H9 (cell line): ENCODE measurements around the gene IMMP2L. TPM values are rescaled to one million over a fixed set of nuclear protein-coding genes. Genes with fewer than 3 reads are reported as not detected.

Experiments
- DNase-seq: peaks from one replicate; pipeline ENCODE4 v3.0.0-alpha.2; 2017
- H2AFZ ChIP-seq: one replicate; pipeline ENCODE4 v1.6.1; 2013; ENCODE audit warnings: mild to moderate bottlenecking, low read length, control low read depth, moderate library complexity
- H2AK5ac ChIP-seq: 2 replicates; pipeline ENCODE4 v1.6.1; 2013; ENCODE audit warnings: low read length, control low read depth, mixed read lengths; ENCODE audit not compliant: insufficient read length
- H2BK120ac ChIP-seq: one replicate; pipeline ENCODE4 v1.6.1; 2013; ENCODE audit warnings: low read depth, mild to moderate bottlenecking, low read length, control low read depth, inconsistent platforms; ENCODE audit not compliant: poor library complexity, severe bottlenecking
- H2BK12ac ChIP-seq: 2 replicates; pipeline ENCODE4 v1.6.1; 2013; ENCODE audit warnings: low read length, control low read depth, mixed read lengths, low read depth; ENCODE audit not compliant: insufficient read length
- H2BK15ac ChIP-seq: 2 replicates; pipeline ENCODE4 v1.6.1; 2013; ENCODE audit warnings: low read depth, low read length, control low read depth
- H2BK20ac ChIP-seq: one replicate; pipeline ENCODE4 v1.6.1; 2013; ENCODE audit warnings: low read depth, mild to moderate bottlenecking, low read length, control low read depth, inconsistent platforms; ENCODE audit not compliant: poor library complexity, severe bottlenecking
- H2BK5ac ChIP-seq: 2 replicates; pipeline ENCODE4 v1.6.1; 2013; ENCODE audit warnings: low read length, control low read depth, mixed read lengths; ENCODE audit not compliant: insufficient read length
- H3K14ac ChIP-seq: 2 replicates; pipeline ENCODE4 v1.6.1; 2013; ENCODE audit warnings: low read length, control low read depth; ENCODE audit not compliant: insufficient read depth
- H3K18ac ChIP-seq: 2 replicates; pipeline ENCODE4 v1.6.1; 2013; ENCODE audit warnings: low read depth, mild to moderate bottlenecking, mixed read lengths, low read length, control low read depth; ENCODE audit not compliant: insufficient read length
- H3K23ac ChIP-seq: 2 replicates; pipeline ENCODE4 v1.6.1; 2013; ENCODE audit warnings: low read length, control low read depth, mixed read lengths, low read depth; ENCODE audit not compliant: insufficient read length
- H3K23me2 ChIP-seq: 2 replicates; pipeline ENCODE4 v1.6.1; 2013; ENCODE audit warnings: low read depth, mild to moderate bottlenecking, mixed read lengths, low read length, control low read depth; ENCODE audit not compliant: insufficient read length, poor library complexity, severe bottlenecking
- H3K27ac ChIP-seq: 2 replicates; pipeline ENCODE4 v1.5.1; 2013; ENCODE audit warnings: low read length, control low read depth, mixed read lengths, low read depth; ENCODE audit not compliant: insufficient read length
- H3K27me3 ChIP-seq: 2 replicates; pipeline ENCODE4 v1.6.1; 2013; ENCODE audit warnings: low read length, control low read depth, inconsistent platforms; ENCODE audit not compliant: insufficient read depth
- H3K4ac ChIP-seq: 2 replicates; pipeline ENCODE4 v1.6.1; 2013; ENCODE audit warnings: low read depth, mild to moderate bottlenecking, control low read depth, inconsistent platforms, low read length, moderate library complexity
- H3K4me1 ChIP-seq: 2 replicates; pipeline ENCODE4 v1.6.1; 2013; ENCODE audit warnings: low read length, control low read depth, inconsistent platforms; ENCODE audit not compliant: insufficient read depth
- H3K4me2 ChIP-seq: 2 replicates; pipeline ENCODE4 v1.6.1; 2013; ENCODE audit warnings: low read length, control low read depth, mixed read lengths; ENCODE audit not compliant: insufficient read length, insufficient read depth
- H3K56ac ChIP-seq: 2 replicates; pipeline ENCODE4 v1.6.1; 2013; ENCODE audit warnings: low read depth, mild to moderate bottlenecking, mixed read lengths, low read length, control low read depth; ENCODE audit not compliant: insufficient read length
- H3K79me1 ChIP-seq: 2 replicates; pipeline ENCODE4 v1.6.1; 2013; ENCODE audit warnings: low read depth, mild to moderate bottlenecking, moderate library complexity, low read length, control low read depth, inconsistent platforms; ENCODE audit not compliant: insufficient read depth, poor library complexity, severe bottlenecking
- H3K79me2 ChIP-seq: 2 replicates; pipeline ENCODE4 v1.6.1; 2013; ENCODE audit warnings: low read length, control low read depth, inconsistent platforms; ENCODE audit not compliant: insufficient read depth
- H3K9ac ChIP-seq: 2 replicates; pipeline ENCODE4 v1.6.1; 2013; ENCODE audit warnings: low read length, control low read depth, mixed read lengths; ENCODE audit not compliant: insufficient read length; ENCODE audit errors: extremely low read depth
- H3K9me3 ChIP-seq: one replicate; pipeline ENCODE4 v1.6.1; 2013; ENCODE audit warnings: low read depth, low read length, inconsistent platforms; ENCODE audit not compliant: control insufficient read depth
- H3T11ph ChIP-seq: one replicate; pipeline ENCODE4 v1.6.1; 2013; ENCODE audit warnings: mild to moderate bottlenecking, low read length, control low read depth, inconsistent platforms
- H4K20me1 ChIP-seq: one replicate; pipeline ENCODE4 v1.6.1; 2013; ENCODE audit not compliant: control insufficient read depth, insufficient read length, insufficient read depth
- H4K5ac ChIP-seq: 2 replicates; pipeline ENCODE4 v1.6.1; 2013; ENCODE audit warnings: low read depth, mild to moderate bottlenecking, mixed read lengths, low read length, control low read depth; ENCODE audit not compliant: insufficient read length
- H4K8ac ChIP-seq: replicated peaks from 2 replicates; pipeline ENCODE4 v1.6.1; 2013; ENCODE audit warnings: low read length, control low read depth, mixed read lengths, low read depth; ENCODE audit not compliant: insufficient read length
- H4K91ac ChIP-seq: 2 replicates; pipeline ENCODE4 v1.6.1; 2013; ENCODE audit warnings: low read depth, mild to moderate bottlenecking, moderate library complexity, mixed read lengths, low read length, control low read depth; ENCODE audit not compliant: insufficient read length
- H3K27ac Mint-ChIP-seq, 3 experiments: 2 replicates in 2 of 3; 3 replicates in 1 of 3; pipeline ENCODE4 v1.8.0; 2020 to 2021; ENCODE audit warnings: mixed read lengths in 3 of 3, mild to moderate bottlenecking in 1 of 3, moderate library complexity in 1 of 3
- H3K27me3 Mint-ChIP-seq: 2 replicates; pipeline ENCODE4 v1.8.0; 2021; ENCODE audit warnings: low read depth, mild to moderate bottlenecking, moderate library complexity, mixed read lengths
- H3K36me3 Mint-ChIP-seq, 3 experiments: 2 replicates in 2 of 3; 3 replicates in 1 of 3; pipeline ENCODE4 v1.8.0; 2020 to 2021; ENCODE audit warnings: low read depth in 3 of 3, mixed read lengths in 3 of 3; ENCODE audit not compliant: insufficient read depth in 1 of 3
- H3K4me1 Mint-ChIP-seq, 2 experiments: 2 replicates each; pipeline ENCODE4 v1.8.0; 2020; ENCODE audit warnings: mixed read lengths in 2 of 2
- H3K4me3 Mint-ChIP-seq, 2 experiments: 2 replicates in 1 of 2; 3 replicates in 1 of 2; pipeline ENCODE4 v1.8.0; 2020 to 2021; ENCODE audit warnings: mild to moderate bottlenecking in 2 of 2, mixed read lengths in 2 of 2, moderate library complexity in 1 of 2
- H3K9me3 Mint-ChIP-seq, 2 experiments: 2 replicates in 1 of 2; 3 replicates in 1 of 2; pipeline ENCODE4 v1.8.0; 2020; ENCODE audit warnings: mild to moderate bottlenecking in 2 of 2, mixed read lengths in 2 of 2, moderate library complexity in 1 of 2
- total RNA-seq: library from RNA; stranded (reverse); gene quantifications from 2 replicates; pipeline ENCODE4 v1.2.1, GENCODE V29; 2021
- TF ChIP-seq, protein P1 (sequence below): fragments of 200-600 bp; sonication (generic); conservative IDR thresholded peaks from 3 replicates; pipeline ENCODE4 v1.8.0; 2021; ENCODE audit warnings: antibody characterized with exemption, mild to moderate bottlenecking

IMMP2L gene
- total RNA-seq, 1 experiment from 2014 or later = 14.7 TPM

DNA sequence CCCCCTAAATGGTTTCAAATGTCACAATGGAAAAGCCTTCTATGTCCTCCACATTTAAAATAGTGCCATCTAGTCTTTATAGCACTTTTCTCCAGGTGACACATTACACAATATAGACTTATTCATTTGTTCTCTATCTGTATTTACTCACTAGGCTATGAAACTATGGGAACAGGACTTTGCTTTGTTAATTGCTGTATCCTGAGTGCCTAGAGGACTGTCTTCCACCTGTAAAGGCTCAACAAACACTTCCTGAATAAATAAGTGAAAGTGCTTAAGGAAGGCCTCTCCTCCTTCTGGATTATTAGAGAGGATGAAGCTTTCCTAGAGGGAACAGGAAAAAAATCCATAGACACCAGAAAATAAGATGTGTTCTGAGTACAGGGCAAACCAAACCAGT lies 868.9 kb downstream of the IMMP2L start:
- H4K91ac ChIP-seq = no peak overlapping the region
- H3K27ac Mint-ChIP-seq = no peak overlapping the region
- no peak overlapping the region for H3K4me2 ChIP-seq
- H2BK20ac ChIP-seq = no peak overlapping the region
- no peak overlapping the region for H2BK120ac ChIP-seq
- no peak overlapping the region for H4K8ac ChIP-seq
- no peak overlapping the region for H3K56ac ChIP-seq
- no peaks in the 10 kb centered on the region for H3K23me2 ChIP-seq
- no peak overlapping the region for H3T11ph ChIP-seq
- no peaks in the 10 kb centered on the region for H4K20me1 ChIP-seq
- H2AFZ ChIP-seq = no peak overlapping the region
- H3K4ac ChIP-seq = no peak overlapping the region
- no peak for DNase-seq
- no peaks in the 10 kb centered on the region for H3K36me3 Mint-ChIP-seq
- no peak overlapping the region for H3K4me3 Mint-ChIP-seq
- H3K9ac ChIP-seq = no peak overlapping the region
- no peaks in the 10 kb centered on the region for H3K79me1 ChIP-seq
- H3K9me3 Mint-ChIP-seq = no peaks in the 10 kb centered on the region; a peak in 1 of 5 replicates
- no peak overlapping the region for H2BK15ac ChIP-seq
- H3K14ac ChIP-seq = no peak overlapping the region
- H3K18ac ChIP-seq = no peak overlapping the region
- peaks cover 7% of the 10 kb centered on the region; the same call in 1 of the 2 replicates for H3K4me1 ChIP-seq
- H2BK12ac ChIP-seq = no peak overlapping the region
- no peaks in the 10 kb centered on the region for H3K9me3 ChIP-seq
- no peak overlapping the region for H3K23ac ChIP-seq
- TF ChIP-seq, protein P1, sequence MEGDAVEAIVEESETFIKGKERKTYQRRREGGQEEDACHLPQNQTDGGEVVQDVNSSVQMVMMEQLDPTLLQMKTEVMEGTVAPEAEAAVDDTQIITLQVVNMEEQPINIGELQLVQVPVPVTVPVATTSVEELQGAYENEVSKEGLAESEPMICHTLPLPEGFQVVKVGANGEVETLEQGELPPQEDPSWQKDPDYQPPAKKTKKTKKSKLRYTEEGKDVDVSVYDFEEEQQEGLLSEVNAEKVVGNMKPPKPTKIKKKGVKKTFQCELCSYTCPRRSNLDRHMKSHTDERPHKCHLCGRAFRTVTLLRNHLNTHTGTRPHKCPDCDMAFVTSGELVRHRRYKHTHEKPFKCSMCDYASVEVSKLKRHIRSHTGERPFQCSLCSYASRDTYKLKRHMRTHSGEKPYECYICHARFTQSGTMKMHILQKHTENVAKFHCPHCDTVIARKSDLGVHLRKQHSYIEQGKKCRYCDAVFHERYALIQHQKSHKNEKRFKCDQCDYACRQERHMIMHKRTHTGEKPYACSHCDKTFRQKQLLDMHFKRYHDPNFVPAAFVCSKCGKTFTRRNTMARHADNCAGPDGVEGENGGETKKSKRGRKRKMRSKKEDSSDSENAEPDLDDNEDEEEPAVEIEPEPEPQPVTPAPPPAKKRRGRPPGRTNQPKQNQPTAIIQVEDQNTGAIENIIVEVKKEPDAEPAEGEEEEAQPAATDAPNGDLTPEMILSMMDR = no peak
- no peak overlapping the region for H2BK5ac ChIP-seq
- H3K4me1 Mint-ChIP-seq = peaks cover 18 to 24% of the 10 kb centered on the region in 2 experiments
- no peak overlapping the region for H3K27ac ChIP-seq
- H3K79me2 ChIP-seq = no peaks in the 10 kb centered on the region
- H3K27me3 ChIP-seq = no peaks in the 10 kb centered on the region
- no peak overlapping the region for H4K5ac ChIP-seq
- no peak overlapping the region for H2AK5ac ChIP-seq
- no peaks in the 10 kb centered on the region for H3K27me3 Mint-ChIP-seq
